ENCODE measurements around the gene SAG.

Gene SAG

GRCh38 chr2:233289648-233290047 lies 18.0 kb upstream of the SAG start:
- no peak for DNase-seq

- DNase-seq: no peak
Observed at GRCh38 chr2:233290051-233290845, 17.4 kb upstream of the SAG start.

- DNase-seq: no peak
Observed at GRCh38 chr2:233295891-233296290, 11.7 kb upstream of the SAG start.

GRCh38 chr2:233297076-233297475 lies 10.5 kb upstream of the SAG start:
- no peak for DNase-seq

GRCh38 chr2:233300401-233300800 lies 7.2 kb upstream of the SAG start:
- no peak for DNase-seq

- no peak for DNase-seq
Observed at GRCh38 chr2:233301248-233301647, 6.4 kb upstream of the SAG start.

- no peak for DNase-seq
Observed at GRCh38 chr2:233301811-233302210, 5.8 kb upstream of the SAG start.

- no peak for DNase-seq
Observed at GRCh38 chr2:233303252-233303651, 4.4 kb upstream of the SAG start.

GRCh38 chr2:233311241-233311926 lies 3.8 kb downstream of the SAG start:
- no peak for DNase-seq

- no peak for DNase-seq
Observed at GRCh38 chr2:233312874-233313273, 5.3 kb downstream of the SAG start.

GRCh38 chr2:233314180-233314925 lies 6.7 kb downstream of the SAG start:
- no peak for DNase-seq

- DNase-seq: no peak
Observed at GRCh38 chr2:233317196-233317943, 9.8 kb downstream of the SAG start.

- no peak for DNase-seq
Observed at GRCh38 chr2:233319256-233319655, 11.6 kb downstream of the SAG start.

GRCh38 chr2:233320470-233320869 lies 12.9 kb downstream of the SAG start:
- DNase-seq: no peak

- no peak for DNase-seq
Observed at GRCh38 chr2:233321166-233321565, 13.6 kb downstream of the SAG start.

GRCh38 chr2:233323851-233324250 lies 16.2 kb downstream of the SAG start:
- DNase-seq: no peak

- no peak for DNase-seq
Observed at GRCh38 chr2:233325256-233325655, 17.6 kb downstream of the SAG start.

GRCh38 chr2:233325814-233326213 lies 18.2 kb downstream of the SAG start:
- no peak for DNase-seq

GRCh38 chr2:233326500-233326899 lies 18.9 kb downstream of the SAG start:
- no peak for DNase-seq

GRCh38 chr2:233328922-233329321 lies 21.3 kb downstream of the SAG start:
- DNase-seq: no peak

- DNase-seq: no peak
Observed at GRCh38 chr2:233329489-233330135, 22.0 kb downstream of the SAG start.

GRCh38 chr2:233331536-233331935 lies 23.9 kb downstream of the SAG start:
- peak; percentile 67 to 71 for DNase-seq

- no peak for DNase-seq
Observed at GRCh38 chr2:233332125-233332524, 24.5 kb downstream of the SAG start.

Data from activated T-cell treated with anti-CD3 and anti-CD28 coated beads, Interleukin-2, amount 50 U/mL, for 48 hours (primary cell).